ACC112 (cell line): Measurements from ENCODE around the gene CEP63.

ENCODE experiments used
- H2AFZ ChIP-seq: fragments of 200-600 bp; sonication (generic); one replicate; pipeline ENCODE4 v1.6.0; 2017; ENCODE audit warnings: antibody characterized with exemption, low read length; ENCODE audit not compliant: unreplicated experiment
- H3K27ac ChIP-seq: fragments of 200-600 bp; sonication (generic); 2 replicates; pipeline ENCODE4 v1.5.1; 2014; ENCODE audit warnings: low read depth, mild to moderate bottlenecking, antibody characterized with exemption, low read length, moderate library complexity
- H3K27me3 ChIP-seq: fragments of 200-600 bp; sonication (generic); 2 replicates; pipeline ENCODE4 v1.6.1; 2014; ENCODE audit warnings: mild to moderate bottlenecking, antibody characterized with exemption, low read length, moderate library complexity, mixed read lengths; ENCODE audit not compliant: insufficient read depth
- H3K36me3 ChIP-seq: fragments of 200-600 bp; sonication (generic); 2 replicates; pipeline ENCODE4 v1.6.1; 2016; ENCODE audit warnings: mild to moderate bottlenecking, antibody characterized with exemption, low read length, moderate library complexity, mixed read lengths; ENCODE audit not compliant: insufficient read depth
- H3K4me1 ChIP-seq: fragments of 200-600 bp; sonication (generic); one replicate; pipeline ENCODE4 v1.6.1; 2016; ENCODE audit warnings: low read length, mixed read lengths; ENCODE audit not compliant: insufficient read depth, unreplicated experiment, control insufficient read depth
- H3K4me3 ChIP-seq: fragments of 200-600 bp; sonication (generic); 2 replicates; pipeline ENCODE4 v1.5.1; 2014; ENCODE audit warnings: mild to moderate bottlenecking, low read depth, low read length
- H3K79me2 ChIP-seq: fragments of 200-600 bp; sonication (generic); one replicate; pipeline ENCODE4 v1.6.0; 2016; ENCODE audit warnings: low read length; ENCODE audit not compliant: control insufficient read depth, unreplicated experiment, insufficient read depth

CEP63 gene

GRCh38 chr3:134468519-134468918, 17.3 kb upstream of the CEP63 start:
- no peak overlapping the region for H3K27ac ChIP-seq
- peaks cover 29% of the 10 kb centered on the region for H3K4me1 ChIP-seq
- no peak overlapping the region for H3K4me3 ChIP-seq
- H3K27me3 ChIP-seq, result no peaks in the 10 kb centered on the region
- H2AFZ ChIP-seq, result no peak overlapping the region
- H3K79me2 ChIP-seq, result no peaks in the 10 kb centered on the region
- no peaks in the 10 kb centered on the region for H3K36me3 ChIP-seq

GRCh38 chr3:134471521-134472193, 14.2 kb upstream of the CEP63 start:
- H3K4me3 ChIP-seq, result no peak overlapping the region
- peak overlapping the region; percentile 60; the same call in 1 of the 2 replicates for H3K27ac ChIP-seq
- H3K36me3 ChIP-seq, result no peaks in the 10 kb centered on the region
- H2AFZ ChIP-seq, result no peak overlapping the region
- H3K79me2 ChIP-seq, result no peaks in the 10 kb centered on the region
- peaks cover 19% of the 10 kb centered on the region for H3K4me1 ChIP-seq
- H3K27me3 ChIP-seq, result no peaks in the 10 kb centered on the region

GRCh38 chr3:134472831-134473230, 13.0 kb upstream of the CEP63 start:
- peaks cover 9% of the 10 kb centered on the region for H3K36me3 ChIP-seq
- no peak overlapping the region for H2AFZ ChIP-seq
- peak overlapping the region; percentile 60; the same call in 1 of the 2 replicates for H3K27ac ChIP-seq
- H3K4me3 ChIP-seq, result no peak overlapping the region
- H3K27me3 ChIP-seq, result no peaks in the 10 kb centered on the region
- H3K79me2 ChIP-seq, result no peaks in the 10 kb centered on the region
- peaks cover 19% of the 10 kb centered on the region for H3K4me1 ChIP-seq

- Histone ChIP-seq H3K36me3 (peaks cover 21% of the 10 kb centered on the region), H2AFZ (no peak overlapping the region), H3K27ac (peak overlapping the region; percentile 31; the same call in 1 of the 2 replicates), H3K4me1 (peaks cover 19% of the 10 kb centered on the region), H3K27me3 (no peaks in the 10 kb centered on the region), H3K4me3 (no peak overlapping the region), H3K79me2 (no peaks in the 10 kb centered on the region)
Observed at GRCh38 chr3:134473868-134474546, 11.8 kb upstream of the CEP63 start.

- Histone ChIP-seq H3K79me2 (no peaks in the 10 kb centered on the region), H3K27me3 (no peaks in the 10 kb centered on the region), H3K4me1 (peaks cover 19% of the 10 kb centered on the region), H2AFZ (no peak overlapping the region), H3K4me3 (no peak overlapping the region), H3K27ac (no peak overlapping the region), H3K36me3 (peaks cover 23% of the 10 kb centered on the region)
Observed at GRCh38 chr3:134474956-134475355, 10.9 kb upstream of the CEP63 start.

GRCh38 chr3:134476306-134476705, 9.6 kb upstream of the CEP63 start:
- Histone ChIP-seq H3K79me2 (peaks cover 9% of the 10 kb centered on the region), H3K36me3 (peaks cover 35% of the 10 kb centered on the region), H3K4me3 (no peak overlapping the region), H2AFZ (no peak overlapping the region), H3K4me1 (peaks cover 24% of the 10 kb centered on the region), H3K27ac (no peak overlapping the region), H3K27me3 (no peaks in the 10 kb centered on the region)

GRCh38 chr3:134477002-134477401, 8.9 kb upstream of the CEP63 start:
- peaks cover 13% of the 10 kb centered on the region for H3K79me2 ChIP-seq
- no peak overlapping the region for H3K27ac ChIP-seq
- H3K4me3 ChIP-seq, result no peak overlapping the region
- peaks cover 39% of the 10 kb centered on the region for H3K36me3 ChIP-seq
- H2AFZ ChIP-seq, result no peak overlapping the region
- no peaks in the 10 kb centered on the region for H3K27me3 ChIP-seq
- peaks cover 17% of the 10 kb centered on the region for H3K4me1 ChIP-seq

GRCh38 chr3:134477938-134478337, 7.9 kb upstream of the CEP63 start:
- no peak overlapping the region for H3K27ac ChIP-seq
- H3K36me3 ChIP-seq, result peaks cover 48% of the 10 kb centered on the region
- H3K4me1 ChIP-seq, result peaks cover 22% of the 10 kb centered on the region
- H3K27me3 ChIP-seq, result no peaks in the 10 kb centered on the region
- peaks cover 21% of the 10 kb centered on the region for H3K79me2 ChIP-seq
- H3K4me3 ChIP-seq, result no peak overlapping the region
- no peak overlapping the region for H2AFZ ChIP-seq

GRCh38 chr3:134480546-134480945, 5.3 kb upstream of the CEP63 start:
- Histone ChIP-seq H3K36me3 (peaks cover 48% of the 10 kb centered on the region), H3K4me1 (peaks cover 35% of the 10 kb centered on the region), H3K79me2 (peaks cover 40% of the 10 kb centered on the region), H3K4me3 (no peak overlapping the region), H3K27ac (no peak overlapping the region), H2AFZ (no peak overlapping the region), H3K27me3 (no peaks in the 10 kb centered on the region)

GRCh38 chr3:134481166-134481565, 4.7 kb upstream of the CEP63 start:
- Histone ChIP-seq H3K4me1 (peaks cover 35% of the 10 kb centered on the region), H3K27ac (no peak overlapping the region), H2AFZ (no peak overlapping the region), H3K4me3 (no peak overlapping the region), H3K27me3 (no peaks in the 10 kb centered on the region), H3K36me3 (peaks cover 48% of the 10 kb centered on the region), H3K79me2 (peaks cover 40% of the 10 kb centered on the region)

GRCh38 chr3:134482622-134483021, 3.2 kb upstream of the CEP63 start:
- peak overlapping the region; percentile 95 for H3K27ac ChIP-seq
- H3K27me3 ChIP-seq, result no peaks in the 10 kb centered on the region
- H3K36me3 ChIP-seq, result peaks cover 40% of the 10 kb centered on the region
- H2AFZ ChIP-seq, result no peak overlapping the region
- H3K4me3 ChIP-seq, result peak overlapping the region; percentile 94
- H3K4me1 ChIP-seq, result peaks cover 37% of the 10 kb centered on the region
- peaks cover 53% of the 10 kb centered on the region for H3K79me2 ChIP-seq
